Activated T-helper 2 cell treated with anti-CD3 and anti-CD28 coated beads, Interferon-gamma antibody, Interleukin-2, Interleukin-4, amounts not matched to agents 10 μg/mL and 5 μg/mL and 100 μg/mL, durations not matched to agents 14 hours and 24 hours and 36 hours (primary cell): Measurements from ENCODE around the gene MMD. TPM values are rescaled to one million over a fixed set of nuclear protein-coding genes. Genes with fewer than 3 reads are reported as not detected.
A peak's percentile ranks its signal among the peaks of the same experiment; 100 is the strongest.
"Not testable (repeated sequence)": the region's sequence is repeated elsewhere in the genome, so short reads cannot be mapped to it uniquely, and the experiment has no call there.

Source experiments
- DNase-seq: peaks from one replicate; pipeline ENCODE4 v3.0.0; 2021; ENCODE audit warnings: low spot score
- H3K27ac Mint-ChIP-seq: one replicate; pipeline ENCODE4 v1.8.0; 2021; ENCODE audit warnings: mixed read lengths
- H3K27me3 Mint-ChIP-seq: one replicate; pipeline ENCODE4 v1.8.0; 2021; ENCODE audit warnings: low read depth, mixed read lengths
- H3K36me3 Mint-ChIP-seq: one replicate; pipeline ENCODE4 v1.8.0; 2021; ENCODE audit warnings: low read depth, mixed read lengths
- H3K4me1 Mint-ChIP-seq: one replicate; pipeline ENCODE4 v1.8.0; 2021; ENCODE audit warnings: low read depth, mixed read lengths
- H3K4me3 Mint-ChIP-seq: one replicate; pipeline ENCODE4 v1.8.0; 2021; ENCODE audit warnings: low read depth, mild to moderate bottlenecking, moderate library complexity, mixed read lengths
- H3K9me3 Mint-ChIP-seq: one replicate; pipeline ENCODE4 v1.8.0; 2021; ENCODE audit warnings: mixed read lengths
- intact Hi-C: fragments of 100-400 bp; cut with micrococcal nuclease; formaldehyde crosslinking; loops from one replicate; pipeline ENCODE4 v1.15.1; 2023
- total RNA-seq: library from RNA; stranded (reverse); gene quantifications from 2 replicates; pipeline ENCODE4 v1.2.3, GENCODE V29; 2022

MMD gene
- total RNA-seq, 1 donor from 2014 or later, result 30.1 TPM

DNA sequence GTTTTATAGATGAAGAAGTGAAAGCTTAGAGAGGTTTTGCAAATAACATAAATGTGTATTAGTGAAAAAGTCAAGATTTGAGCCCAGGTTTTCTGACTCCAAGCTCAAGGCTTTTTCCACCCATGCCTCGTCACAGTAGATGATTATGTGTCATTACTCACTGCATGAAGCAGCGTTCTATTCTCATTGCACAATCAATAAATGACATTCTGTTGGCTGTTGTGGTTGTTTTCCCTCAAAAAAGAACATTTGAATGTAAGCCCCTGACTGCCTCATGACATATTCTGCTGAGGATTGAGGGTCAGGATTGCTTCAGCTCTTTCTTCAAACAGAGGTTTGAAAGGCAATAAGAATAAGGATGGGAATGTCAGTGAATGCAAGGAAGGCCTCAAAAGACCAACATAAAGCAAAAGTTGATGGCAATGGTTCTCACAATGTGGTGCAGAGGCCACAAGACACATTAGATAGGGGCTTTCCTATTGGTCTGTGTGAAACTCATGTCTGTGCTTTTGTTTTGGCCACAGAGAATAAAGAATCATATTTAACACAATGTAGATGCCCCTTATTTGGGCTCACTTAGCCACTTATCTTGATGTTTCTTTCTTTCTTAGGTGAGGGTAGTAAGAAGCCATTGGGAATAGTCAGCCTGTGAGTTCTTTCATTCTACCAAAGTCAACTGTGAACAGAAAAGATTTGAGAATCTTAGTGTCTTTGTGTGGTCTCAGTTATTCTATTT is 5.4 kb upstream of the MMD start:
- Mint-ChIP-seq H3K4me1 (peaks cover 20% of the 10 kb centered on the region), H3K27ac (no peak overlapping the region), H3K4me3 (no peak overlapping the region), H3K9me3 (no peaks in the 10 kb centered on the region), H3K36me3 (no peaks in the 10 kb centered on the region), H3K27me3 (peaks cover 40% of the 10 kb centered on the region)
- DNase-seq, result no peak
- intact Hi-C loops, result loop anchor here (10.0 kb wide), 1 partner anchor 112 kb away; no protein-coding TSS in a partner anchor

DNA sequence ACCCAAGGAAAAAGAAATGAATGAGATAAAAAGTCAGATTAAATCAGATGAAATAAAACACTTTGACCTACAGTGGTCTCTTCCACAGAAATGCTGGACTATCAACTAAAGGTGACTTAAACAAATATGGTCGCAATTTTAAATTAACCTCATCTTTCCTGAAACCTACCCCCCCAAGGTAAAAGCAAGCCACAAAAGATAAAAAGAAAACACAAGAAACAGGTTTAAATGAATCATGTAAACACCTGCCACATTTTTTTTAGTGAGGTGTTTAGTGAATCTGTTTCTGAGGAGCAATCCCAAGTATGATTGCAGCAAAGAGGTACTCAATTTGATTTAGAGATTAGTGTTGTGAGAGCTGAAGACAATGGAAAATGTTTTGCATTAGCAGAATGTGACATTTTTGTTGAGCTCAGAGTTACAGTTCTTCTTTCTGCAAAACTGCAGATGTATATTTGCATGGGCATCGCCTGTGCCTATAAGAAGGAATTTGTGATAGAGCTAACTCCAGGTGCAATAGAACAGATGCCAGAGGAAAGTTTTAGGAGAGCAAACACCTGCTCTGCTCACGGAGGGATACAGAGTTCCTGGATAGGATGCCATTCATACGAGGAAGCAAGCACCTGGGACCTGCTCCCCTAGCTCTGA is 3.4 kb upstream of the MMD start:
- DNase-seq, result no peak
- Mint-ChIP-seq H3K4me1 (peaks cover 21% of the 10 kb centered on the region), H3K36me3 (peaks cover 4% of the 10 kb centered on the region)

DNA sequence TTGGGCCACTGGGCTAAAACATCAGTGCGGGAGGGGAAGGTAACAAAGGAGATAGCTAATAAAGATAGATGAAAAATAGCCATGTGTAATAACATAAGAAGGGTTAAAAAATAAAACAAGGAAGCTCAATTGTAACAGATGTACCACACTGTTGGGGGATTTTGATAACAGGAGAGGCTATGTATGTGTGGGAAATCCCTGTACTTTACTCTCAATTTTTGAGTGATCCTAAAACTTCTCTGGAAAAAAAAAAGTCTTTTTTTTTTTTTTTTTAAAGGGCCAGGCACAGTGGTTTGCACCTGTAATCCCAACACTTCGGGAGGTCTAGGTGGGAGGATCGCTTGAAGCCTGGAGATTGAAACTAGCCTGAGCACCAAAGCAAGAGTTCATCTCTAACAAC is 1.9 kb upstream of the MMD start:
- no peak overlapping the region for H3K27ac Mint-ChIP-seq
- H3K36me3 Mint-ChIP-seq, result peaks cover 18% of the 10 kb centered on the region
- no peak overlapping the region for H3K4me3 Mint-ChIP-seq
- H3K4me1 Mint-ChIP-seq, result peaks cover 36% of the 10 kb centered on the region
- intact Hi-C loops, result loop anchor here (5.0 to 10.0 kb wide), 3 partner anchors 89 to 329 kb away; partner anchors contain the start of genes PCTP and SMIM36
- H3K27me3 Mint-ChIP-seq, result peaks cover 38% of the 10 kb centered on the region
- H3K9me3 Mint-ChIP-seq, result no peaks in the 10 kb centered on the region
- no peak for DNase-seq

More for the DNA sequence above, 3.4 kb upstream of the MMD start:
- intact Hi-C loops, result loop anchor here (5.0 to 10.0 kb wide), 3 partner anchors 87 to 327 kb away; partner anchors contain the start of genes PCTP and SMIM36
- Mint-ChIP-seq H3K9me3 (no peaks in the 10 kb centered on the region), H3K4me3 (no peak overlapping the region), H3K27me3 (peaks cover 40% of the 10 kb centered on the region), H3K27ac (no peak overlapping the region)

DNA sequence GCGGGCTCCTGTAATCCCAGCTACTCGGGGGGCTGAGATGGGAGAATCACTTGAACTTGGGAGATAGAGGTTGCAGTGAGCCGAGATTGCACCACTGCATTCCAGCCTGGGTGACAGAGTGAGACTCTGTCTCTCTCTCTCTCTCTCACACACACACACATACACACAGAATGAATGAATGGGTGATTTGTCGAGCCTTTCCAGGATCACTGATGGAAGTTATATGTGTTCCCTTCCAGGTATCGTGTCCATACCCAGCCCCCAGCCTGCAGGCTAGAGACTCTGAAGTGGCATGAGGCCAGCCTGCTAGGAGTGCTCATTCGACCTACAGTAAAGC is 1.2 kb upstream of the MMD start:
- H3K27ac Mint-ChIP-seq, H3K9me3 Mint-ChIP-seq, H3K4me3 Mint-ChIP-seq, DNase-seq: not testable (repeated sequence)
- Mint-ChIP-seq H3K4me1 (peaks cover 43% of the 10 kb centered on the region), H3K27me3 (peaks cover 36% of the 10 kb centered on the region), H3K36me3 (peaks cover 26% of the 10 kb centered on the region)
- intact Hi-C loops, result loop anchor here (5.0 to 10.0 kb wide), 3 partner anchors 90 to 330 kb away; partner anchors contain the start of genes PCTP and SMIM36

- H3K36me3 Mint-ChIP-seq, result peaks cover 37% of the 10 kb centered on the region
- intact Hi-C loops, result loop anchor here (2.0 to 10.0 kb wide), 6 partner anchors 14 to 332 kb away; partner anchors contain the start of genes PCTP and SMIM36
Measured at GRCh38 chr17:55420776-55421178, 858 bp downstream of the MMD start.

DNA sequence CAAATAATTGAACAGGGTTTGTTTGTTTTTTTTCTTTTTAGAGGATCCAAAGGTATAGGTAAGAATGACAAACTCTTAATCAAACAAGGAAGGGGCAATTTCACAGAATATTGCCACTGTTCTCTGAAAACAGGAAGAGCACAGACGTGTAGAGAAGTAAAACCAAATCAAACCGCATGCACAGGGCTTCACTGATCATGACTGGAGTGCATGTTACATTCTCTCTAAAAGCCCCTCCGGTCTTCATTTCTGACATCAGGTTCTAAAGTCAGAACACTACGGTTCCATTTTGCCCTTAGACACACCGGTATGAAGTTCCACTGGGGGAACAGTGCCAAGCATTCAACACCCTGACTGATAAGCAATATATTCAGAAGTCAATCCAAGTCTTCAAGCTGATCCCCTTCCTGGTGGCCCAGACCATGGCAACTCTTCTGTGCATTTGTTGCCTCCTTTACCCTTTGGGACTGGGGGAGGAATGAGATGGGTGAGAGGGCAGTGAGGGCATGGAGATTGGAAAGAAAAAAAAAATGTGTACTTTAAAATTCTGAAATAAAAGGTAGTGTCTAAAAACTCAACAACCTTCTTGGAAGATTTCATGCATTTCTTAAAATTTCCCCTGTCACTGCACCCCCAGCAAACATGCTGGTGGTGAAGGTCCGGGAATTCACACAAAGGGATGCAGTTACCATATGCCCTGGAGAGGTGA is 1.4 kb downstream of the MMD start:
- Mint-ChIP-seq H3K9me3 (no peaks in the 10 kb centered on the region), H3K4me3 (peak overlapping the region; percentile 91), H3K27ac (peak overlapping the region; percentile 97), H3K36me3 (peaks cover 39% of the 10 kb centered on the region), H3K4me1 (peaks cover 54% of the 10 kb centered on the region), H3K27me3 (peaks cover 24% of the 10 kb centered on the region)
- intact Hi-C loops, result loop anchor here (2.0 to 10.0 kb wide), 6 partner anchors 15 to 332 kb away; partner anchors contain the start of genes PCTP and SMIM36
- peak; percentile 32 for DNase-seq

More at GRCh38 chr17:55420776-55421178, 858 bp downstream of the MMD start:
- H3K27ac Mint-ChIP-seq, result peak overlapping the region; percentile 97
- H3K4me1 Mint-ChIP-seq, result peaks cover 52% of the 10 kb centered on the region
- H3K9me3 Mint-ChIP-seq, result no peaks in the 10 kb centered on the region
- H3K27me3 Mint-ChIP-seq, result peaks cover 27% of the 10 kb centered on the region
- H3K4me3 Mint-ChIP-seq, result peak overlapping the region; percentile 91
- no peak for DNase-seq

- no peak for DNase-seq
- peak overlapping the region; percentile 91 for H3K4me3 Mint-ChIP-seq
- H3K27me3 Mint-ChIP-seq, result peaks cover 8% of the 10 kb centered on the region
- H3K4me1 Mint-ChIP-seq, result peaks cover 61% of the 10 kb centered on the region
- H3K27ac Mint-ChIP-seq, result peak overlapping the region; percentile 28
- intact Hi-C loops, result no loop called here
- peaks cover 54% of the 10 kb centered on the region for H3K36me3 Mint-ChIP-seq
- no peaks in the 10 kb centered on the region for H3K9me3 Mint-ChIP-seq
Measured at GRCh38 chr17:55418369-55419268, 3.0 kb downstream of the MMD start.

DNA sequence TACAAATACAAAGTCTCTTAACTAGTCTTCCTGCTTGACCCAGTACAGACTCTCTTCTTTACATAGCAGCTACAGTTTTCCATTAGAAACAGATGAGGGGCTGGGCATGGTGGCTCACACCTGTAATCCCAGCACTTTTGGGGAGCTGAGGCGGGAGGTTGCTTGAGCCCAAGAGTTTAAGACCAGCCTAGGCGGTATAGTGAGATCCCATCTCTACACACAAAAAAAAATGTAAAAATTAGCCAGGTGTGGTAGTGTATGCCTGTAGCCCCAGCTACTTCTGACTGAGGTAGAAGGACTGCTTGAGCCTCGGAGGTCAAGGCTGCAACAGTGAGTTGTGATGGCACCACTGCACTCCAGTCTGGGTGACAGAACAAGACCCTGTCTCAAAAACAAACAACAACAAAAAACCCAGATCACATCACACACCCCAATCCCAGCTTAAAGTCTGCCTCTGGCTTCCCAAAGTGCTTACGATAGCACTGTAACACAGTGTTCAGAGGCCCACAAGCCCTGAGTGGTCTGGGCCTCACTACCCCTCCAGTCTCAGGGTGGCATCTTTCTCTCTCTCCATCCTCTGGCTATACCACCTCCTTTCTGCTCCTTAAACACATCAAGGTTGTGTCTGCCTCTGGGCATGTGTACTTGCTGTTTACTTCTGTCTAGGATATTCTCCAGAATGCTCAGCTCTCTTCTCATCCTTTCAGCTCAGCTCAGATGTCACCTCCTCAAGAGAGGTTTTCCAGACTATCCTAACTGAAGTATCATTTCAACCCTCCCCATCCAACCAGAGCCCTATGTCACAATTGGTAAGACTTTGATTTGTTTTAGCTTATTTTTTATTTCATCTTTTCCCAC is 4.0 kb downstream of the MMD start:
- Mint-ChIP-seq H3K27ac (peak overlapping the region; percentile 2), H3K4me3 (no peak overlapping the region), H3K36me3 (peaks cover 62% of the 10 kb centered on the region), H3K27me3 (no peaks in the 10 kb centered on the region), H3K9me3 (no peaks in the 10 kb centered on the region), H3K4me1 (peaks cover 59% of the 10 kb centered on the region)
- no peak for DNase-seq
- intact Hi-C loops, result no loop called here

DNA sequence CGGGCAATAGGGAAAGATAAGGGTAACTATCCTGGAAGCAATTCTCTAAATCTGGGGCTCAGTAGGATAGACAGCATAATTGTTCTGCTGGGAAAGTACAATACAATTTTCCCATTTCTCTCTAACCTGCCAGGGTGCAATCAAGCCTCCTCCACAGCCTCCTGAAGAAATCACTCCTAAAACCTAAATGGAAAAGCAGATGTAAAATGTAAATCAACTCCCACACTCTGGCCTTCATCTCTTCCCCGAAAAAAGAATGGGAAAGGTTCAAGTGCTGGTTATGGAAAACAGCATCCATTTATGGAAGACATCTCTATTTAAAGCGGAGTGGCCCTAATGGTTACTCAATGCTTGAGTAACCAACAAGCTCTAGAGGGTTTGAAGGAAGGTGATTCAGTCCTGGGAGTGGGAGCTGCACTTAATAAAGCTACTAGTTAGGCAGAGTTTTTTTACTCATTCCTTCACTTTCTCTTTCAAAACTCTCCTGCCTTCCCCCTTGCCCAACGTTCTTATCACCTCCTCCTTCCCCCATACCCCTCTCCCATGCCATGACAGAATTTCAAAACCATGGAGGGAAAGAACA is 5.1 kb downstream of the MMD start:
- peaks cover 70% of the 10 kb centered on the region for H3K36me3 Mint-ChIP-seq
- peaks cover 56% of the 10 kb centered on the region for H3K4me1 Mint-ChIP-seq
- no peaks in the 10 kb centered on the region for H3K9me3 Mint-ChIP-seq
- no peak for DNase-seq
- no peaks in the 10 kb centered on the region for H3K27me3 Mint-ChIP-seq
- intact Hi-C loops, result no loop called here
- no peak overlapping the region for H3K4me3 Mint-ChIP-seq
- H3K27ac Mint-ChIP-seq, result peak overlapping the region; percentile 43

GRCh38 chr17:55416000-55416399 is 5.6 kb downstream of the MMD start:
- DNase-seq, result no peak
- Mint-ChIP-seq H3K27me3 (no peaks in the 10 kb centered on the region), H3K4me1 (peaks cover 56% of the 10 kb centered on the region), H3K9me3 (no peaks in the 10 kb centered on the region), H3K36me3 (peaks cover 75% of the 10 kb centered on the region), H3K27ac (no peak overlapping the region), H3K4me3 (no peak overlapping the region)
- intact Hi-C loops, result no loop called here

GRCh38 chr17:55414983-55415382 is 6.7 kb downstream of the MMD start:
- Mint-ChIP-seq H3K36me3 (peaks cover 80% of the 10 kb centered on the region), H3K27ac (no peak overlapping the region), H3K4me1 (peaks cover 54% of the 10 kb centered on the region), H3K4me3 (no peak overlapping the region), H3K9me3 (no peaks in the 10 kb centered on the region), H3K27me3 (no peaks in the 10 kb centered on the region)
- DNase-seq, result no peak
- intact Hi-C loops, result no loop called here
